Cerebellar nuclear complex (tissue), 1 donor: ENCODE data around the gene CCM2.

Source experiments
- DNase-seq, 2 experiments: peaks; one replicate each; lab custom pipeline; 2025; lab: John Stamatoyannopoulos, UW

Gene CCM2

DNA sequence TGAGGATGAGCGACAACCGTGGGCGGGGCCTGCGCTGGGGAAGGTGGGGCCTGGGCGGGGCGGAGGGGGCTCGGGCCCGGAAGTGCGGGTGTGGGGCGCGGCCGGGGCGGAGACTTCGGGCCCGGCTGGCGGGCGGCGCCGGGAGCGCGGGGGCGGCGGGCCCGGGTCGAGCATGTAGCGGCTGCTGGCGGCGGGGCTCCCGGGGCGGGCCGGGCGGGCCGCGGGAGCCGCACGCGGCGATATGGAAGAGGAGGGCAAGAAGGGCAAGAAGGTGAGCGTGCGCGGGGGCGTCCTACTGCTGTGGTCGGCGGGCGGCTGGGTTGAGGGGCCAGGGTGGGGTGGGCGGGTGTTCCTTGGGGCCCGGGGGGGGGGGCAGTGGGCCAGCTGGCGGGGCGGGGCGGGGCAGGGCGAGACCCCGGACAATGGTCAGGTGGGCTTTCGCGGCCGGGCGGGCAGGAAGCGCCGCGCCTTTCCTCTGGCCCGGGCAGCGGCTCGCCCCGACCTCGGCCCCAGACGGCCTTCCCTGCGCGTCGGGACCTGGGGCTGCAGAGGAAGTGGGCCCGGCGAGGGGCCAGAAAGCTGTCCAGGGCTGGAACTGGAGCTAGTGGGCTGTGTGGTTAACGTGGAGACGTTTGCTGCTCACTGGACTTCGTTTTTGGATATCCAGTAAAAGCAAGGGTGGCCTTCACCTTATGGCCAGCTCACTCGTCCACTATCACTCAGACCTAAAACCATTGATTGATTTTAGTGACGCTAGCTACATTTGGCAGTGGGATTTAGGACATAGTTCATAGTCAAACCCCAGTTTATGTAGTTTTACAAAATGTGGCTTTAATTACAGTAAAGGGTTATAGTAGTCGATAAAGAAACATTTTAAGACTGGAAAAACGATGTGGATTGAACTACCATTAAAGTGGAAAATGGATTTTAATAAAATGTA, at the start of gene CCM2:
CCM2 (plus strand) TSS at position 109 of the 940 bp plus-strand sequence; CDS start at position 242, 133 bp downstream.
- DNase-seq = no peak

DNA sequence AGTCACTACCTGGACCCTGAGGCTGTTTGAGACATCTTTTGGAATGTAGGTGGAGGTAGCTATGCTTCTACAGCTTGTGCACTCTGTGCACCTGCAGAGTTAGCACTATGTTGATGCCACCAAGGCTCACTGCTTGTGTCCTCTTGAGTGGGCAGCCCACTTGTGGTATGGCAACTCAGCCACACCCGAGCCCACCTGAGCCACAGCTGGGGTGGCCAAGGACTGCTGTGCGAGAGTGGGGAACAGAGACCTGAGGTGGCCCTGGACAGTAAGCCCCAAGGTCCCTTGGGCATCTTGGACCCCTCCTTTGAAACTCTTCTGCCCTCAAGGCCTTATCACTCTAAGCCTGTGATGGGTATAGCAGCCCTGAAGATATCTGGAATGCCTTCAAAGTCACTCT, 46.8 kb upstream of the CCM2 start:
- DNase-seq = no peak

DNA sequence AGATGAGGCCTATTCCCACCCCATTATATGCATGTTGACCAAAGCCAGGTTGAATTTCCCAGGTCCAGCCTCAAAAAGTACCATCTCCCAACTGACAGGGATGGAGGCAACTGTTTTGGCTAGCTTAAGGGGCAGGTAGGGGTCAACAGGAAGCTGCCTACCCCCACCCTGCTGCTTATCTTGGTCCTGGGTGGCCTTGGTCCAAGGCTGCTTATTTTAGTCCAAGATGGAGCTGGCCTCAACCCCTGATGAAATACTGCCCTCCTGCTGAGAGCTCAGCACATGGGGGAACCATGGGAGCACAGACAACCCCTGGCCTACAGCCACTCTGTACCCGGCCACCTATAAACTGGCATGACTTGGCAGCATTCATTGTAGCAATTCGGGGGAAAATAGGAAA, 44.3 kb upstream of the CCM2 start:
- no peak for DNase-seq

DNA sequence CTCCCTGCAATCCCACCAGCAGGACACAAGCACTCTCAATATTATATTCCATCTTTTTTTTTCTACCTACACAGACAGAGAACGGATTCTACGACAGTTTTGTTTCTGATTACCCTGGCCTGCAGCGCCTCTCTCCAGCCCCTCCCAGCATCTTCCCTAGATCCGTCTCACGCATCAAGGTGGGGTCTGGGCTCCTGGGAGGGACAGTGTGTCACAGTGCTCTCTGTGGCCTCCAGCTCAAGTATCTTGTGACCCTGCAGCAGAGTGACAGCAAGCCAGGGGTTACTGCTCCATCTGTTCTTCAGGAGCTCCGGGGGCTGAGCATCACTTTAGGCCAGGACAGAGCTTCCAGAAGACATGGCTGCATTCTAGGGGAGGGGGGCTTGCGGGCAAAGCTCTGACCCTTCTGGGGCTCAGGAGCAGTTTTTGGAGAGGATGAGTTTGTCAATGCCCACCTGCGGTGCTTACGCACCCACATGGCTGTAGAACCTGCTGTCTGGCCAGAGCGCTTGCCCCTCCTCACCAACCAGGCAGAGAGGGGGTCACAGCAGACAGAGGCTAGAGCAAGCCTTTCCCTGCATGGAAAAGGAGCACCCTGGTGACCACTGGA, 43.7 kb upstream of the CCM2 start:
- no peak for DNase-seq

DNA sequence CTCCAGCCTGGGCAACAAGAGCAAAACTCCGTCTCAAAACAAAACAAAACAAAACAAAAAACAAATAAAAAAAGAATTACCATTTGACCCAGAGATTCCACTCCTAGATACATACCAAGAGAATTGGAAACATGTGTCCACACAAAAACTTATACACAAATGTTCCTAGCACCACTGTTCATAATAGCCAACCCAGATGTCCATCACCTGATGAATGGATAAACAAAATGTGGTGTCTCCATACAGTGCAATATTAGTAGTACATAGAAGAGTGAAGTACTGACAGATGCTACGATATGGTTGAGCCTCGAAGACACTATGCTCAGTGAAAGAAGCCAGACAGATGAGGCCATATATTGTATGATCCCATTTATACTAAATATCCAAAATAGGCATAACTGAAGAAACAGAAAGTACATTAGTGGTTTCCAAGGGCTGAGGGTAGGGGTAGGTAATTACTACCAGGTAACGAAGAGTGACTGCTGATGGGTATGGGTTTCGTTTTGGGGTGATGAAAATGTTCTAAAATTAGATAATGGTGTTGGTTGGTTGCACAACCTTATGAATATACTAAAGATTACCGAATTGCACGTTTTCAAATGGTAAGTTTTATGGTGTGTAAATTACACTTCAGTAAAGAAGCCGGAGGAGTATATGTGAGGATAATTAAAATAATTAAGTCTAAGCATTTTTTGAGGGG, 41.2 kb upstream of the CCM2 start:
- no peak for DNase-seq

DNA sequence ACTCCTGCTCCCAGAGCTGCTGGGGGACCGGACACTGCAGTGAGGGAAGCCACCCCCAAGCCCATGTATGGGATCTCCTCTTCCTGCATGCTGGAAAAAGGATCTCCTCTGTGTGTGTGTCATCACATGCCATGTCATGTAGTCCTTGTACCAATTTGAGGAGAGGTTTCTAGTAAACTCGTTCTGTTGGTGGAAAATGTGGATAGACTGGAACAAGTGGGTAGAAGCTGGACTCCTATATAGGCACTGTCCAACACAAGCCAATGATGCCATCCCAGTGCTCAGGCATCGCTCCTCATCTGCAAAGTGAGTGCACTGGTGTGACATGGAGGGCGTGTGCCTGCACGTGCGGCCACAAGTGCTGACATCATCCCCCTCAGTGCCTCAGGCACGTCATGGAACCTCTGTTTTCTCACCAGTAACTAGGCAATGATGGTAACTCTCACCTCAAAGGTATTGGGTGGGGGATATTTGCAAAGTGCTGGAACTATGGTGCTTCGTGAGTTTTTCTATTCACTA, 40.5 kb upstream of the CCM2 start:
- no peak for DNase-seq

DNA sequence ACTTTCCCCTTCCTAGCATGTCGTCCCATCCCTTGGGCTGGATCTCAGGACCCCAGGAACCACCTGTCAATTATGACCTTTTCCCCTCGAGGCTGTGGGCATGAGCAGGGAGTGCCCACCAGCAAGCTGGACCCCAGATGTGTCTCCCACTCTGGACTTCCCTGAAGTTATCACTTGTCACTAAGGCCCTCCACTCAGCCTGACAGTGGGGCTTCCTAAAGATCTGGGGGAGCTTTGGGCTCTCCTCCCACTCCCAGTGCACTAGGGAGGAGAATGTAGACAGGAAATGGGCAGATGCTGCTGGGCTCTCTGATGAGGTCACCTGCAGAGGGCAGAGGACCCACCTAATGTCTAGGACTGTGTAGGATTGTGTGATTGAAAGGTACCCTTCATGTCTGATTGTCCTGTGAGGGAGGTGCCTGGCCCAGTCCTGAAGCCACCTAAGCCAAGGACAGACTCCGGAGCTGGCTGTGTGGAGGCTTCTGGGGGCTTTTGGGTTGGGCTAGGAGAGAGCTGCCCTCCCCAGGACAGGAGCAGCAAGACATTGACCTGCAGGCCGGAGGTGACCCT, 39.9 kb upstream of the CCM2 start:
- no peak for DNase-seq

DNA sequence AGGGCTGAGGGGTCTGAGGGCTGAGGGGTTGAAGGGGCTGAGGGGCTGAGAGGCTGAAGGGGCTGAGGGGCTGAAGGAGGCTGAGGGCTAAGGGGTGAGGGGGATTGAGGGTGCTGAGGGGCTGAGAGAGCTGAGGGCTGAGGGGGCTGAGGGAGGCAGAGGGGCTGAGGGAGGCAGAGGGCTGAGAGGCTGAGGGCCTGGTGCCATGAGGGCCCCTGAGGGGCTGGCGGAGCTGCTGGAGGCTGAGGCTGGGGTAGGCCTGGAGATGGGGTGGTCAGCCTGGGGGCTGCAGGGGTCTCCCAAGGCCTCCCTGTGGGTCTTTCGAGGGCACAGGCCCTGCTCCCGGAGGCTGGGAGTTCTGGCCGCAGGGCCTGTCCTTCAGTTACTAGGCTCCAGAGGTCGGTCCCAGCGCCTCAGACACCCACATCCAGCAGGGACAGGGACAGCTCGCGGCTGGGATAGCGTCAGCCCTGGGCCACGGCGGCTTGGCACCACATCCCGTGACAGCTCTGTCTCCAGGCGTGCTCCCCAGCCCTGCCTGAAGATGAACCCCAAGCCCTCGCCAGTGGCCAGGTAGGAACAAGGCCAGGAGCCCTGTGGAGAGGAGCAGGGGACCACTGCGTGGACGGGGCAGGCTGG, 38.0 kb upstream of the CCM2 start:
- no peak for DNase-seq

DNA sequence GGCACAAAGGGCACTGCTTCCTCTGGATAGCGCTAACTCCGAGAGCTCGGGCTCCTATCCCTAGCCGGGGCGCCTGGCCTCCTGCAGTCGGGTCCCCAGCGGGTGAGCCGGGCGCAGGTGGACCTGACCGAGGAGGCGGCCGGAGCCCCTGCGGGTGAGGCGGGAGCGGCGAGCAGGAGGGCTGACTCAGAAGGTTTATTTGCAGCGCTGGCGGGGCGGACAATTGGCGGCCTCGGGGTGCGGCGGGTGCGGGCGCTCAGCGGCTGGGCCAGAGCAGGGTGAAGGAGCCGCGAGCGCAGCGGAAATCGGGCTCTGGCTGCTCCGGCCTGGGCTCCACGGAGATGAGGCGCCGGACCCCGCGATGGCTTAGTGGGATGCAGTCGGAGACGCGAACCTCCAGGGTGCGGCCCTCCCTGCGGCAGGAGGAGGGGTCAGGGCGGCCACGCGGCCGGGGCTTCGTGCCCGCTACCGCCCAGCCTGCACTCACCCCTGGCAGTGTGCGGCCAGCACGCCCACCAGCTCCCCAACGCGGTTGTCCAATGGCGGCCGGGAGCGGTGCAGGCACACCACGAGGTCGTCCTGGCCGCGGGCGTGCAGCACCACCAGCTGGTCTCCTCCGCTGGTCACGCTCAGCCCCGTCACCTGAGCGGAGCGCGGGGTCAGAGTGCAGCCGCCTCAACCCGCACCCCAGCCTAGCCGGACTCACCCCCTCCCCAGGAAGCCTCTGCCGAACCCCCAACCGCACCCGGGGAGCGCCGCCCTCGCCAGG, 37.3 kb upstream of the CCM2 start:
- DNase-seq = peak in 1 of 2 experiments; percentile 7

DNA sequence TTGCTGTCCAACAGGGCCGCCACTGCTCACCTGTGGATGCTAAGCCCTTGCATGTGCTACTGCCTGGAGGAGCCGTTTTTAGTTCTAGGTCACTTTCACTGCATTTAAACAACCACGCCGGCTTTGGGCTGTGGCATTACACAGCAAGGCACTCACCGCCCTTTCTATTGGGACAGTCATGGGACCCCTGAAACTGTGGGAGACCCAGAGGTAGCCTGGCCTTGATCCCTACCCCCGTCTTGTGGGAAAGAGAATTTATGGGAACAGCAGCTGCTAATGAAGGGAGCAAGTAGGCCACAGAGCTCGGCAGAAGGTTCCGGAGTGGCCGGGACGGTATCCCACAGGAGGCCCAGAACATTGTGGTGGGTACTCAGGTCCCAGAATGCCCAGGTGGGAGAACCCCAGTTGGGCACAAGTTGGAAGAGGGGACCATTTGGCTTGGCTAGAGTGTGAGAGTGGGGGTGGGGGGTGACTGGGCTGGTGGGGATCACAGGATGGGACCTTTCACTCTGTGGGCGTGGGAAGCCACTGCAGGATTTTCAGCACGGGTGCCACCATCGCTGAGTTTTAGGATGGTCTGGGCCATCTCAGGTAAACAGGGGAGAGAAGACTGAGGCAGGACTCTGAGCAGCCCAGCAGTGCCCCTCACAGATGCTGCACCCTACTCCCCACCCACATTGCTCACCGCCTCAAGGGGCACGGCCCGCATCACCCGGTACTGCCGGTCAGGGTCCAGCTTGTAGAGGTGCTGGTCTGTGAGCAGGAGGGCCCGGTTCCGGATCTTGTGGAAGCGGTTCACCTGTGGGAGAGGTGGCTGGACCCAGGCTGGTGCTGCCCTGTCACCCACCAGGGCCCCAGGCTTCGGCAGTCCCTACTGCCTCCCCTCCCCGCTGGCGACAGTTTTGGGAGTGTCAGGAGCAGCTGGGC, 36.4 kb upstream of the CCM2 start:
- DNase-seq = no peak

DNA sequence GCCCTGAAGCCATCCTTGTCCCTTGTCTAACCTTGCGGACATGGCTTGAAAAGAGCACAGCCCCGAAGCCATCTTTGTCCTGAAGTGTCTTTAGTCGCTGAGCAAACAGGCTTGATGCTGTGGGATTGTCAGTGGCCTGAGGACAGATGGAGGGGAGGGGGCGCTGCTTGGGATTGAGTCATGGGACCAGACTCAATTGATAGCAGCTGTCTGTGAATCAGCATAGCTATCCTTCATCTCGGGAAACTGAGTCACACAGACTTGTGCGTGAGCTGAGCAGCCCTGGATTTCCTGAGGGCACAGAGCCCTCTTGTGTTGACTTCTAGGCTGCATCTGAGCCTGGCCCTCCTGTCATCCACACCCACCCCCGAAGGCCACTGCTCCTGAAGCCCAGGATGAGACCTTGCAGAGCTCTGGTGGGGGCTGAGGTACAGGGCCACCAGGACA, 35.6 kb upstream of the CCM2 start:
- no peak for DNase-seq

DNA sequence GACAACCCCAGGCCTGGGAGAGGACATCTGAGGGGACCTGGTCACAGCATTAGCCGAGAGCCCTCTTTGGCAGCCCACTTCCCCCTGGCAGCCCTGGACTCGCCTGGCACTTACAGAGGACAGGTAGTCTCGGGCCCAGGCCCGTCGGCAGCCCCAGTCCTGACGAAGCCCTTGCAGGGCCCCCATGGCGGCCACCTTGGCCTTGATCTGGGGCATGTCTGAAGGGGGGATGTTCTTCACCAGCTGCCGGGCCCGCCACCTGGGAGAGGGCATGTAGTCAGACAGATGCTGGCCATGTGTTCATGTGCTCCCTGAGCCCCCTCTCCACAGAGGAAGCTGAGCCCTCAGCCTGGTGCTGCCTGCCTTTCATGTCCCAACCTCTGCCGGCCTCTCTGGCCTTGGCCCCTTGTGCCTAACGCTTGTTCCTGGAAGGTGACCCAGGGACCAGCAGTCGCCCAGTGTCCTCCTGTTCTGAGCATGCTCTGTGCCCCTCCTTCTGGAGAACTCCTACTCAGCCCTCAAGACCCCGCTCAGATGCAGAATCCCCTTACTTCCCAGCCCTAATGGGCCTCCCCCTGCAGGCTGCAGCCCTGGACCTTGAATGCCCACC, 35.1 kb upstream of the CCM2 start:
- DNase-seq = no peak

DNA sequence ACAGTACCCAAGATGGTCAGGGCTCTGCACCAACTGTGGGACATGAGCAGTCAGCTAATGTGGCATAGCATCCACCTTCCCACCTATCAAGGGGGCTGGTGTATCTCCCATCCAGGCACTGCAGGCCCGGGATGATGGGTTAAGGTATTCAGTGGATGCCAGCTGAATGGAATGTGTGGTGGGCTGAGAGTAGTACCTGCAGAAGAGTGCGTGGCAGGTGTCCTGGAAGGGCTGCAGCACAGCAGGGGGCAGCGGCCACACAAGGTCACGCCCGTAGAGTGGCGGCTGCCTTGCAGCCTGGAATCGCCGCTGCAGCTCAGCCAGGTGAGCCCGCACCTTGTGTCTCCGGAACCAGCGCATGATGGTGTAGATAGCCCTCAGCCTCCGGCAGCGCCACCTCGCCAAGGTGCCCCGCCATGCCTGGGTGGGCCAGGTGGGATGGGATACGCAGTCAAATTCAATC, 34.5 kb upstream of the CCM2 start:
- no peak for DNase-seq

DNA sequence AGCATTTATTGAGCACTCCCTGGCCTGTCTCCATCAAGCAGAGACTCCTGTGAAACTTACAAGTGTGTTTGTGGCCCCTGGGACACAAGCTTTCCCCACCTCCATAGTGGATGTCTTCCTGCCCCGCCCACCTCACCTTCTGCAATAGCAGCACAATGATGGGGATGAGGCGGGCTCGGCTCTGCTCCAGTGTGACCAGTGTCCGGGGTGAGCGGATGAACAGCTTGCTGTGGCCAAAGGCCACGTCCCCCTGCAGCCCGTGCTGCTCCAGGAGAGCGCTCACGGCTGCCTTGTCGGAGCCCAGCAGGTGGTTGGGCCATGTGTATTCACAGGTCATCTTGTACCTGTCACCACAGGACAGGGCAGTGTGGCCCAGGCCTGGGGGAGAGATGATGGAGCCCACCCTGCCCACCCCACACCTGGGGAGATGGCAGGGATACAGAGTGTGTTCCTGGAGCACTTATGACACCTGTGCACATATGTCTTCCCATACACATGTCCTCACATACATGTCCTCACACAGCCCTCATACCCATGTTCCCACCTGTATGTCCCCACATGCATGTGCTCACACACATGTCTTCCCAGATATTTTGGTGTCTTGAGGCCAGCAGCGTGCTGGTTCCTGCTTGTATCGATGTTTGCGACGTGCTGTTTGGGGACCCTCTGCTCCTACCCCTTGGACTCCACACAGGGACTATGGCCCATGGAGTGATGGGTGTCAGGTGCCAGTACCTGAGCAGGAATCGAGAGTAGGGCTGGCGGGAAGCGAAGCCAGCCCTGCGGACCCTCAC, 33.9 kb upstream of the CCM2 start:
- no peak for DNase-seq

DNA sequence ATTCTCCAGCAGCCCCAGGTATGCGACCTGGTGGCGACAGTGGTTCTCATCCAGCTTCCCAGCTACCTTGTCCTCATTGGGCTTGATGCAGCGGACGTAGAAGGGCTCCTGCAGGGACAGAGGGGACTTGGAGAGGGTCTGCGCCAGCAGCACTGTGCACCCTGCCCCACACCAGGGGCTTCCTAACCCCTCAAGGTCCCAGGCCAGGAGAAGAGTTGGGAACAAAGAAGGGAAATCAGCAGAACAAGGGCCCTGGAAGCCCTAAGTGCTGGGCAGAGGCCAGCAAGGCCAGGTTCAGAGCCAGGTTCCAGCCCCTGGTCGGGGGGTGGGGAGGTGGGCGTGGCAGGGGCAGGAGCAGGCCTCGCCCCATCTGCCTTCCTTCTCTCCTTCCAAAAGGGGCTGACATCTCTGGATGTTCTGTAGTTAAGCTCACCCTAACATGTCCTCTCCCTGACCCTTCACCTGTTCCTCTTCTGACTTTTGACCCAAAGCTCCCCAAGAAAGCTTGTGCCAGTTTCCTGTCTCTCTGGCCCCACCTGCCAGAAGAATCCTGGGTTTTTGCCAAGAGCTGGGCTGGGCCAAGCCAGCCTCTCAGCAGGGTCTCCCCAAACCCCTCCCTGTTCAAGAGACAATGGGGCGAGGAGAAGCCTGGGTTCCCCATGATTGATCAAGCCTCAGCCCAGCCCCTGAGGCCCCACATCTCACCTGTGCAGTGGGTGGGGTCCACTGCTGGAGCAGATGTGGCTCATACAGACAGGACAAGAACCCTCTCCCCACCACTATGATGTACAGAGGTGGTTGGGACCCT, 33.1 kb upstream of the CCM2 start:
- no peak for DNase-seq

DNA sequence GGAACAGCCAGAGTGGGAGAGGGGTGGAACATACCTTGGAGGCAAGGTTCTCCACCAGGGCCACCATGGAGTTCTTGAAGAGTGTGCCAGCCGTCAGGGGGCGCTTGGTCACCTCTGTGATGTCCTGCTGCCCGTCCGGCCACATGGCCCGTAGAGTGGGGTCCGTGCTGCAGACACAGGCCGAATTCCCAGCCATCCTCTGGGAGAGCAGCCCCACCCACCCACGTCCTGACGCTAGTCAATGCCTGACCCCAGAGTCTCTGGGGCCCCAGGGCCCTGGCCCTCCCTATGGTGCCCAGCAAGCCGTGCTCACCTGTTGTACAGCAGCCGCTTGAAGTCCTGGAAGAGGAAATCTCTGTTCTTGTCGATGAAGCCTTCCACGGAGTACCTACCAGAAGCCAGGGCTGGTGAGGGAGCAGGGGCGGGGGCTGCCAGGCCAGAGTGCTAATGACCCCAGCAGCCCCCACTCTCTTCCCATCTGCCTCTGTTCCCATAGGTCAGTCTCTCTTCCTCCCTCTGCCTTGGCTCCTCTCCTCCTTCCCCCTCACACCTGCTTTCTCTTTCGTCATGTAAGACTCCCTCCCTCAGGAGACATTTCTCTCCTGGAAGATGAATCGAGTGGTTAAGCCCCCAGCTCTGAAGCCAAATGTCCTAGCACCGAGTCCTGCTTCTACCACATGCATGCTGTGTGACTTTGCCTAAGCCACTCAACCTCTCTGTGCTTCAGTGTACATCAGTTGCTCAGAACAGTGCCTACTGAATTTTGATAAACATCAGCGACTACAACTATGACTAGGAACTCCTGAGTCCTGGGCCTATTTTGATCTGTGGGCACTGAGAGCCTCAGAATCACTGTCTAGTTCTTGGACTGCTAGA, 32.2 kb upstream of the CCM2 start:
- no peak for DNase-seq
